NT2/D1 (cell line): Measurements from ENCODE around the gene CNR2.
"Not testable (repeated sequence)": the region's sequence is repeated elsewhere in the genome, so short reads cannot be mapped to it uniquely, and the experiment has no call there.

Experiments used
- DNase-seq: peaks from one replicate; pipeline ENCODE4 v3.0.0-alpha.2; 2011; ENCODE audit warnings: low read depth, low spot score
- H3K27me3 ChIP-seq: 2 replicates; pipeline ENCODE4 v1.6.0; 2011; ENCODE audit warnings: mild to moderate bottlenecking; ENCODE audit not compliant: insufficient read length, insufficient read depth
- H3K36me3 ChIP-seq: 2 replicates; pipeline ENCODE4 v1.6.1; 2011; ENCODE audit warnings: mild to moderate bottlenecking, low read length, mixed read lengths; ENCODE audit not compliant: insufficient read depth, insufficient read length
- H3K4me1 ChIP-seq: 2 replicates; pipeline ENCODE4 v1.5.1; 2011; ENCODE audit not compliant: insufficient read depth, insufficient read length
- H3K4me3 ChIP-seq: 2 replicates; pipeline ENCODE4 v1.5.1; 2011; ENCODE audit warnings: low read depth; ENCODE audit not compliant: insufficient read length
- H3K9ac ChIP-seq: 2 replicates; pipeline ENCODE4 v1.6.0; 2011; ENCODE audit warnings: low read depth; ENCODE audit not compliant: insufficient read length
- H3K9me3 ChIP-seq: 2 replicates; pipeline ENCODE4 v1.5.1; 2011; ENCODE audit warnings: mild to moderate bottlenecking, low read length; ENCODE audit not compliant: insufficient read depth
- SUZ12 ChIP-seq: IDR thresholded peaks from 2 replicates; pipeline ENCODE4 v1.6.1; 2011; ENCODE audit not compliant: insufficient read length, insufficient read depth; ENCODE audit errors: extremely low read depth
- YY1 ChIP-seq: IDR thresholded peaks from 2 replicates; pipeline ENCODE4 v1.6.1; 2011; ENCODE audit not compliant: insufficient read length, insufficient read depth
- ZNF274 ChIP-seq: IDR thresholded peaks from 2 replicates; pipeline ENCODE4 v1.6.1; 2011; ENCODE audit warnings: mild to moderate bottlenecking, low read depth, low read length

CNR2 gene

GRCh38 chr1:23913212-23913880 is at the start of gene CNR2:
CNR2 (minus strand) TSS chr1:23913362; CDS start chr1:23875617, 37,745 bp downstream.
- Histone ChIP-seq H3K27me3 (no peaks in the 10 kb centered on the region), H3K9ac (no peak within 1 kb of the TSS), H3K4me1 (peaks cover 10% of the 10 kb centered on the region), H3K9me3 (peaks cover 4% of the 10 kb centered on the region; the same call in 1 of the 2 replicates), H3K36me3 (no peaks in the 10 kb centered on the region), H3K4me3 (no peak within 1 kb of the TSS)
- no peak for DNase-seq
- TF ChIP-seq ZNF274: no peak
- TF ChIP-seq SUZ12: no peak
- TF ChIP-seq YY1: no peak

GRCh38 chr1:23960291-23961020 is 47.3 kb upstream of the CNR2 start:
- H3K9ac ChIP-seq: peak overlapping the region; percentile 97
- TF ChIP-seq ZNF274: no peak
- H3K36me3 ChIP-seq: peaks cover 30% of the 10 kb centered on the region
- no peaks in the 10 kb centered on the region for H3K4me1 ChIP-seq
- no peaks in the 10 kb centered on the region for H3K9me3 ChIP-seq
- peak overlapping the region; percentile 88 for H3K4me3 ChIP-seq
- H3K27me3 ChIP-seq: no peaks in the 10 kb centered on the region
- DNase-seq: no peak

- peaks cover 4% of the 10 kb centered on the region for H3K4me1 ChIP-seq
- peak within 1 kb of the TSS; percentile 88 for H3K4me3 ChIP-seq
- peak within 1 kb of the TSS; percentile 97 for H3K9ac ChIP-seq
- TF ChIP-seq YY1 (peak; percentile 89), SUZ12 (no peak), ZNF274 (no peak)
- DNase-seq: peak; percentile 95
- H3K36me3 ChIP-seq: peaks cover 25% of the 10 kb centered on the region
- no peaks in the 10 kb centered on the region for H3K9me3 ChIP-seq
- no peaks in the 10 kb centered on the region for H3K27me3 ChIP-seq
Observed at GRCh38 chr1:23959461-23960290, 46.5 kb upstream of the CNR2 start, which contains the start of gene PNRC2. PNRC2 (plus strand) TSS chr1:23959828; CDS start chr1:23961458, 1,630 bp downstream.

- Histone ChIP-seq H3K4me1 (peaks cover 4% of the 10 kb centered on the region), H3K36me3 (peaks cover 21% of the 10 kb centered on the region), H3K9me3 (no peaks in the 10 kb centered on the region), H3K4me3 (peak overlapping the region; percentile 88), H3K27me3 (no peaks in the 10 kb centered on the region), H3K9ac (peak overlapping the region; percentile 94)
- TF ChIP-seq SUZ12 (no peak), ZNF274 (no peak), YY1 (no peak)
- peak; percentile 80 for DNase-seq
Observed at GRCh38 chr1:23958810-23959460, 45.8 kb upstream of the CNR2 start.

- Histone ChIP-seq H3K36me3 (peaks cover 14% of the 10 kb centered on the region), H3K4me3 (peak overlapping the region; percentile 88)
- not testable (repeated sequence) for H3K4me1 ChIP-seq
Observed at GRCh38 chr1:23958040-23958809, 45.1 kb upstream of the CNR2 start.

GRCh38 chr1:23957096-23957495 is 43.9 kb upstream of the CNR2 start:
- H3K9me3 ChIP-seq: no peaks in the 10 kb centered on the region
- no peak overlapping the region for H3K9ac ChIP-seq
- no peak overlapping the region for H3K4me3 ChIP-seq
- DNase-seq: no peak
- peaks cover 12% of the 10 kb centered on the region for H3K36me3 ChIP-seq
- H3K27me3 ChIP-seq: no peaks in the 10 kb centered on the region
- no peak for TF ChIP-seq ZNF274
- TF ChIP-seq SUZ12: no peak
- no peak for TF ChIP-seq YY1
- H3K4me1 ChIP-seq: peaks cover 4% of the 10 kb centered on the region

More at GRCh38 chr1:23958040-23958809, 45.1 kb upstream of the CNR2 start:
- not testable (repeated sequence) for H3K9me3 ChIP-seq, DNase-seq, H3K27me3 ChIP-seq
- H3K9ac ChIP-seq: peak overlapping the region; percentile 94
